ENCODE data around the gene IGSF21. TPM values are rescaled to one million over a fixed set of nuclear protein-coding genes. Genes with fewer than 3 reads are reported as not detected.

Gene IGSF21
- total RNA-seq, 1 donor from 2014 or later = 0.81 TPM

DNA sequence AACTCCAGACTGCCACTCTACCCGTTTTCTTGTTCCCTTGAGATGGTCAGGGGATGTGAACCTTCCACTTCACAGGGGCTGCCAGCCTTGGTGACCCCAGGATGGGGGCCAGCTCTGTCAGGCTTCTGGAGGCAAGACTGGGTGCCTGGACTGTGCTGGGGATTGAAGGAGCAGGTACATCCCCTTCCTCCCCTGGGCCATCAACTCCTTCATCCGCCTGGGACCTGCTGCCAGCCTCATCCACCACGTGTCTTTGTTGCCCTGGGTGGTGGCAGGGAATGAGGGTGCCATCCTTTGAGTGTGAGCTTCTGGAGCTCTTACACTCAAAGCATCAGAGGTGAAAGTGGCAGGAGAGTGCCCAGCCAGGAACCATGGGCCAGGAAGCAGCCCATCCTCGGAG, 139.6 kb downstream of the IGSF21 start:
- ATAC-seq = no peak
- DNase-seq (ENCODE audit: low spot score) = no peak

GRCh38 chr1:18249631-18250030, 142.0 kb downstream of the IGSF21 start:
- ATAC-seq = no peak
- DNase-seq (ENCODE audit: low spot score) = no peak

DNA sequence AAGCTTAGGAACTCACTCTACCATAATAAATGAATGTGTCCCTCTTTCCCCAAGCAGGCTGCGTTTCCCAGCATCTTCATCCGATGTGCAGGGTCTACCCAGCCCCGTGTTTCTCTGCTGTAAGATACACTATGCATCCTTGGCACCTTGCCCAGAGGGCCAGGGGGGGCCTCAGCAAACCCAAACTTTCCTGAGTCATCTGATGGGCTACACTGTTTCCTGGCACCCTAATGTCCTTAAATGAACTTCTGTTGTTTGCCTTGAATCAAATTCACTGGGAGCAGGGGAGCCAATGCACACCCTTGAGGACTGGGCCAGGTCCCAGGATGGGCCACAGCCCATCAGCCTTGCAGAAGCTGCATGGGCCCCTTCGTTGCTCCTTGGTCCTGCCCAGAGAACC, 145.5 kb downstream of the IGSF21 start:
- ATAC-seq (no peak), DNase-seq (ENCODE audit: low spot score) (no peak)

GRCh38 chr1:18256282-18257235, 149.0 kb downstream of the IGSF21 start:
- ATAC-seq = peak; percentile 81
- DNase-seq (ENCODE audit: low spot score) = no peak

DNA sequence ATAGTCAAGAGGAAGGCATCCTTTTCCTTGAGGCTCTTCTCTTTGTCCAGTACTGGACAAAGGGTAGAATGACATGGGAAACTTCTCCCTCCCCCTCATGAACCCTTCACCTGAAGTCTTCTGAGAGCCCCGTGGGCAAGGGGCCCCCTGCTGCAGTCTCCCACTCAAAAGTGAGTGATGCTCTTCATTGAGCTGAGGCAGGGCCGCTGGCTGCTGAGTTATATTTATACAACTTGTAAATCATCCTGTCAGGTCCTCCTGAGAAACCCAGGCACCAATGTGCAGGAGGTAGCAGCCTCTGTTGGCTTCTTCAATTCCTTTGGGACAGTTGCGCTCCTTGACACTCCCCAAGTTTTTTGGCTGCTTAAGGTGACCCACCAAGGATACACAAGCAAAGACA, 150.2 kb downstream of the IGSF21 start:
- DNase-seq (ENCODE audit: low spot score) (no peak), ATAC-seq (no peak)

DNA sequence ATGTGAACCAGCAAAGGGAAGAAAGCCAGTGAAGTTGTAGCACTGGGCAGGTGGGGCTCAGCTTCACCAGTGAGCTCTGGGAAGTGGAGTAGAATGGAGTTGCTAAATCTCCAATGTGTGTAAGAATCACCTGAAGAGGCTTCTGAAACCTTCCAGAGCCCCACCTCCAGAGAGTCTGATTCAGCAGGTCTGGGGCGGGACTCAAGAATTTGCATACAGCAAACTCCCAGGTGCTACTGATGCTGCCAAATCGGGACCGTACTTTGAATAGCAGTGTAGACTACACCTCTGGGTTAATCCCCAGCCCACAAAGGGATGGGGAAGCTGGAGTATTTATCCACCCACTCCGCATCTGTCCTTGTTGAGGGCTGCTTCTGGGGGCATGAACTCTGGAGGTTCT, 154.3 kb downstream of the IGSF21 start:
- no peak for DNase-seq (ENCODE audit: low spot score)
- no peak for ATAC-seq

- no peak for ATAC-seq
- no peak for DNase-seq (ENCODE audit: low spot score)
Observed at GRCh38 chr1:18262726-18263125, 155.1 kb downstream of the IGSF21 start.

DNA sequence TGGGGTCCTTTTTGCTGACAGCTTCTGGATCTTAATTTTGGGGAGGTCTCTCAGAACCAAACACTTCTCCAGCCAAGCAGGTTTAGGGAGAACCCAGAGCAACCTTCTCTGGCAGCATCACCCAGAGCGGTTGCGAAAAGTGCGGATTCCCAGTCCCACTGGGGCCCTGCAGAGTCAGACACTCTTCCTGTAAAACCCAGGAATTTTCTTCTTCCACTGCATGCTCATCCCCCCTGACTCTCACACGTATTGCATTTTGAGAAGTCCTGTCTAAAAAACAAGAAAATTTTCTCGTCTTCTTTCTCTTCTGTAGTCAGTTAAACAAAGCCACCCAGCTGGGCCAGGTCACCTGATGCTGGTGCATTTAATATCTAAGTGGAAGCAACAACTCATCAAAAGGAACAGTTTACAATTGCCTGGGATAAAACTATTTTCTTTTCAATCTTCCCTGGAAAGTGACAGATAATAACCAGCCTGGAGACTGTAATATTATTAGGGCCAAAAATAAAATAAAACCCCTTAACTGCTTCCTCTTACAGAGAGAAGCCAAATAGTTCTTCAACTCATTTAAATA, 156.0 kb downstream of the IGSF21 start:
- ATAC-seq = no peak
- no peak for DNase-seq (ENCODE audit: low spot score)

DNA sequence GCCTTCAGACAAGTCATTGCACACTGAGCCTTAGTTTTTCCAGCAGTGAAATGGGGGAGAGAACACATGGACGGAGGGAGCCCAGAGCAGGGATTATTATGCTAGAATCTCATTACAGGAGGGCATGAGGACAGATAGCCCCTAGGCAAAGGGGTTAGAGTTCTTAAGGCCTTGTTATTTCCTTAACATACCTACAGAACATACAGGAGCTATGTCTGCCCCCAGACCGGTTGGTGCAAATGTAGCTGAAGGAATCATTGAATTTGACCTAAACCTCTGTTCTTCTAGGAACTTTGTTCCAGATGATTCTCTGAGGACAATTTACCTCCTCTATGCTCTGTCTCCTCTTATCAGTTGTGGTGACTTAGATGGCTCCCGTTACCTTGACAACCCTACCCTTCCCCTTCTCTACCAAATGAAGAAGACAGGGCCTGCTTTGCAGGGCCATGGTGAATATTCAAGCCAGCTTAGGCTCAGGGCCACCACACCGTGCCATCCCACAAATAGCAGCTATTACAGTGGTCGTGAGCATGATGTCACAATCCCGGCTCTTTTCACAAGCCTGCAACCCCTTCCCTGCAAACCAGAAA, 156.9 kb downstream of the IGSF21 start:
- ATAC-seq (no peak), DNase-seq (ENCODE audit: low spot score) (no peak)

DNA sequence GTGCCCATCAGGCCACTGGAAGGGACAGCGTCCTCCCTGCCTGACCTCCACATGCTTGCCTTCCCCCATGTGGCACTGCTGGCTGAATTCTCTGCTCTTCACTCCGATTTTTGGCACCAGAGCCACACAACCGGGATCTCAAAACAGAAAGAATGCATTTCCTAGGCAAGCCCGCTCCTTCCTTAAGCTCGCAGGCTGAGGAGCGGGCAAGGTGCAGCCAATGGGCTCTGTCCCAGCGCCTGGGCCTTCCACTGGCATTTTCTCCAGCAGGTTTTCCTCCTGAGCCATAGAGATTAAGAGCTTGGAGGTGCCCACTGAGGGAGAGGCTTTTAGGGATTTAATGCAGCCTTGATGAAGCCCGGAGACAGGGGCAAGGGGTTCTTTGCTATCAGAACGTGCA, 158.0 kb downstream of the IGSF21 start:
- no peak for DNase-seq (ENCODE audit: low spot score)
- no peak for ATAC-seq

DNA sequence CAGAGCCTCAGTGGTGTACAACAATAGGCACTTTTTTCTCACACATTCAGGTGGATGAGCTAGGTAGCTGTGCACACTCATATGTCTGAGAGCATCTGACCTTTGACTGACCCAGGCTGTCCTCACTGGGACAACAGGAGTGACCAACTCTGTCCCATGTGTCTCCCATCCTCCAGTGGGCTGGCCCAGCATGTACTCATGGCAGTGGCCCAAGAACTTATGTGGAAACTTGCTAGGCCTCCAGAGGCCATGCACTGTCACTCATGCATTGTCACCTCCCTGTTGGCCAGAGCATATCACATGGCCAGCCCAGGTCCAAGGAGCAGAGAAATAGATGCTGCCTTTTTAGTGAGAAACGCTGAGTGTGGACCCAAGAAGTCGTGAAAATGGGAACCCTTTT, 158.8 kb downstream of the IGSF21 start:
- no peak for DNase-seq (ENCODE audit: low spot score)
- ATAC-seq = peak; percentile 64

GRCh38 chr1:18271336-18271735, 163.7 kb downstream of the IGSF21 start:
- no peak for DNase-seq (ENCODE audit: low spot score)
- no peak for ATAC-seq

GRCh38 chr1:18278946-18279345, 171.3 kb downstream of the IGSF21 start:
- no peak for ATAC-seq
- no peak for DNase-seq (ENCODE audit: low spot score)

DNA sequence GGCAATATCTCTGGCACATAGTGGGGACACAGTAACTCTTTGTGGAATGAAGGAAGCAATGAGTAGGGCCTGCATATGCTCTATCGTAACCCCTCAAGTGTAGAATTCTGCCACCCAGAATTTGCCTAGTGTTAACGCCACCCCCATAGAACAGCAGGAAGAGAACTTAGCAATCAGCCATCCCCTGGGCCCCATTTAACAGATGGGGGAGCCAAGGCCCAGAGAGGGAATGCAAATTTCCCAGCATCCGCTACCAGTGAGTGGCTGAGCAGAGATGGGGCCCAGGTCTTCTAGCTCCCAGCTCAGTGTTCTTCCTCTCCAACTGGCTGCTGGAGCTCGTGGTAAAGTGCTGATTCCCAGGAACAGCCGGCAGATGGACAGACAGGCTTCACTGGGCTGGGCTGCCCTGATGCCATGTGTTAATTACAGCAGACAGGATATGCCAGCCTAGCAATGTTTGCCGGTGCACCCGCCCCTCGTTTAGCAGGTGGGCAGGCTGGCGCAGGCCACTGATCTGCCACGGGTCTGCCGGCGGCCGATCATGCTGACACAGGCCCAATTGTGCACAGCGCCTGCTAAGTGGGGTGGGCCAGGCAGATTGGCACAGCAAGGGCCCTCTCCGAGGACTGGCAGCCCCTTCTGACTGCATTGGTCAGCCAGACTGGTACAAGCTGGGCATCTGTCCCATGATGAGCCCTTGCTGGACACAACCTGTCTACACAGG, 171.9 kb downstream of the IGSF21 start:
- no peak for ATAC-seq
- DNase-seq (ENCODE audit: low spot score) = no peak

- no peak for ATAC-seq
- no peak for DNase-seq (ENCODE audit: low spot score)
Observed at GRCh38 chr1:18280956-18281355, 173.4 kb downstream of the IGSF21 start.

DNA sequence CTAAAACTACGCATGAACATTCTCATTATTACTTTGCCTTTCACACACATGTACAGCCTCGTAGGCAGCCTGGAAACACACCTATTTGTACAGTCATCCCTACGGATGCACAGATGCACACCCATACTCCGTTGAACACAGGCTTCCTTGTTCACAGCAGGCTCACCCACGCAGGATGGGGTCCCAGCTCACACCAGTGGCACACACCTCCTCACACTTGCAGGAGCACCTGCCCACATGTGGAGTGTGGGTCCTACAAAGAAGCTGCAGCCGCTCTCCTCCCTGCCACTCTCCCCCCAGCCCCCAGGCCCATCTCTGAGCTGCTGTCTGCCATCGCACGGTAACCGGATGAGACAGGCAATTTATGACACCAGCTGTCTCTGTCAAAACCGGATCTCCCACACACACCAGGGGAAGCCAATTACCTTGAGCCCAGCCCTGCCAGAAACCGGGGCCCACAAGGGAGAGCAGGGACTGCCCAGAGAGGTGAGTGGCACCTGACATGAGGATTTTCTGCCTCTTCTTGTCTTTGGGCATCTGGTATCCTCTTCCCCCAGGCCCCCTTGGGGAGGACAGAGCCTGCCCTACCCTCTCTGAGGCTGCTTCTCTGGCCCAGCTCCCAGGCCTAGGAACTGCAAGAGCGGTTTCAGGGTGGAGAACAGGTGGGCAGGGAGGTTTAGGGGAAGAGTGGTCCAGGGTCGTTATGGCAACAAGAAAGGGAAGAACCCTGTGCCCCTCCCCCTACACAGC, 175.4 kb downstream of the IGSF21 start:
- no peak for DNase-seq (ENCODE audit: low spot score)
- ATAC-seq = no peak

DNA sequence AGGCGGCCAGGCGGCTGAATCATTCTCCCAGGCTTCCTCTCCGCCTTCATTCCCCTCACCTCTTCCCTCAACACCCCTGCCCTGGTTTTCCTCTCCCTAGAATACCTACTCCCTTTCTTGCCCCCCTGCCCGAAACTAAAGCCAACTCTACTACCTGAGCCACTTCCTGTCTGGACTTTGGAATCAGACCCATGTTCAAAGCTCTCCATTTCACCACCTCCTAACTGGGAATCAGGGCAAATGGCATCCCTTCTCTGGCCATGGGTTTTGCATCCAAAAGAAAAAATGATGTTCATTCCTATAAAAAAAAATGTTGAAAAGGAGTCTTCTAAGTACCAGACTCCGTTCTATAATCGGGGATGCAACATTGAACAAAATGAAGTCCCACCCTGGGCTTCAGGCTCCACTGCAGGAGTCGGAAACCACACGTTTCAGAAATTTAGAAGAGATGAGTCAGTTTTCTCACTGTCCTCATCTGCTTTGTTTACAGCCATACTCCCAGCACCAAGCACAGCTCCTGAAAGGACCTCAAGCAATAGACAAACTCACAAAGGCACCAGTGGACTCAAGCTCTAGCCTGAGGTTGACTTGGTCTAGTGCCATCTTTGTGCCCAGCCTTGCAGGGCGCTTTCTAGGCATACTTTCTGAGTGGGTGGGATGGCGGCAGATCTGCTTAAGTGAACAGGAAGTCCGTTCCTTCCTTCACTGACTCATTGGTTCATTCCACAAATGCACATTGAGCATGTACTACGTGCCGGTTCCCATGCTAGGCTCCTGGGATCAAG, 176.2 kb downstream of the IGSF21 start:
- DNase-seq (ENCODE audit: low spot score) (no peak), ATAC-seq (no peak)

- DNase-seq (ENCODE audit: low spot score) (no peak), ATAC-seq (peak; percentile 19)
Observed at GRCh38 chr1:18284805-18285537, 177.4 kb downstream of the IGSF21 start.

GRCh38 chr1:18285538-18285924, 177.9 kb downstream of the IGSF21 start:
- no peak for DNase-seq (ENCODE audit: low spot score)
- ATAC-seq = no peak

Data from left lobe of liver (tissue), 2 donors.